Stimulated activated CD4-positive, alpha-beta T cell treated with anti-CD3 and anti-CD28 coated beads, TNF-alpha, amount 100 ng/mL, for 48 hours (primary cell): ENCODE results near the gene LSS.
A peak's percentile ranks its signal among the peaks of the same experiment; 100 is the strongest.
"Not testable (repeated sequence)": the region's sequence is repeated elsewhere in the genome, so short reads cannot be mapped to it uniquely, and the experiment has no call there.

ENCODE experiments used
- DNase-seq, 3 donors: peaks; one replicate each; pipeline ENCODE4 v3.0.0-alpha.2; 2020; ENCODE audit warnings: low read depth in 3 of 3

Gene LSS

DNA sequence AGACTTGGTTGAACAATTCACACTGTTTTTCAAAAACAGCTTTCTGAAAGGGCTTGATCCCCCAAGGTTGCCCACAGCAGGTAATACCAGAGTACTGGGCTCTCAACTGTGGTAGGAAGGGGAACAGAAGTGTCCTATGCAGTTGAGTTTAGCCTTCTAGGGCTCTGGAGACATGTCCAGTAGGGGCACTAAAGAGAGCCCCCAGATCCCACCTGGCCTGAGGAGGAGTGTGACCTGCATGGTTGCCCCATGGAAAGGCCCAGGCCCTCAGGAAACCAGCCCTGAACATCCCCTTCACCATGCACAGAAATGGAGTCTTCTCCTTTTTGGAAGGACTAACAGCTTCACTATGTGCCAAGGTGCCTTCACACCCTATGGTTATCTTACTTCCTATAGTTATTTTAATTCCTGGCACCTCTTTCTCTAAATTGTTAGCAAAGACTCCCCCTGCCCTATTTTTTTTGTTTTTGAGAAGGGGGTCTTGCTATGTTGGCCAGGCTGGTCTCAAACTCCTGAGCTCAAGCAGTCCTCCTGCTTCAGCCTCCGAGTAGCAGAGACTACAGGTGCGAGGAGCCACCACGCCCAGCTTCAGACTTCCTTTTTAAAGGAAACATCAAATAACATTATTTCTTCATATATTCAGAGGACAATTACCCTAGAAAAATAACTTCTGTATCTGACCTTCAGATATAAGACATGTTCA is 16.8 kb upstream of the LSS start:
- no peak for DNase-seq

- no peak for DNase-seq
These were observed 16.0 kb upstream of the LSS start for GRCh38 chr21:46244602-46245001.

DNA sequence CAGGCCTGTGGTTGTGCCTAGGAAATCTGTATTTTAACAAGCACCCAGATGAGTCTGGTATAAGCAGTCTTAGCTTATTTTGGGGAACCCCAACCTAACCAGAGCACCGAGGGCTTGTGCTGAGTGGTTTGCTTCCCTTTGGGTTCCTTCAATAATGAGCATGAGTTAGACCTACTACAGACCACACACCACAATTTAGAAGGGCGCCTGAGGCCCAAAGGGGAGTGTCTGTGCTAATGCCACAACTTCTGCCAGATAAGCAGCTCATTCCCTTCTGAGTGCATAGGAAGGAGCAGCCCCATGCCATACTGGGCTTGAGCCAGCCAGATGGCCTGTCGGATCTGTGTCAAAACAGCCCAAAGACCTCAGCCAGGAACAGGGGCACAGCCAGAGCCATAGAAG is 15.4 kb upstream of the LSS start:
- no peak for DNase-seq

- no peak for DNase-seq
These were observed 14.8 kb upstream of the LSS start for GRCh38 chr21:46243325-46243724.

DNA sequence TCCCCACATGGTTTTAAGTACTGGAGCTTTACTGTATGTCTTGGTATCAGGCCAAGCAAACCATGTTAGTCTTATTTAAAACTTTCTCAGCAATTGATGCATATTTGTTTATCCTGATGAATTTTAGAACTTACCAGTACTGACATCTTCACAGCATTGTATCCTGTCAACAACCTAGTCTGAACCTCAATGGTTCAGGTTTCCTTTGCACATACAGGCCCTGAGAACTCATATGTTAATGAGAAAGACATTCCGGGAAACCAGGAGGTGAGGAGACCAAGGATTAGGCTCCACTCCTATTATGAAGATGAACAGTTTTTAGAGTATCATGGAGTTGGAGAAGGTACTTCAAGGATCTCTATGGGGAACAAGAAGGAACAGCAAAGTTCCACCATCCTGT is 13.0 kb upstream of the LSS start:
- DNase-seq, result not testable (repeated sequence)

DNA sequence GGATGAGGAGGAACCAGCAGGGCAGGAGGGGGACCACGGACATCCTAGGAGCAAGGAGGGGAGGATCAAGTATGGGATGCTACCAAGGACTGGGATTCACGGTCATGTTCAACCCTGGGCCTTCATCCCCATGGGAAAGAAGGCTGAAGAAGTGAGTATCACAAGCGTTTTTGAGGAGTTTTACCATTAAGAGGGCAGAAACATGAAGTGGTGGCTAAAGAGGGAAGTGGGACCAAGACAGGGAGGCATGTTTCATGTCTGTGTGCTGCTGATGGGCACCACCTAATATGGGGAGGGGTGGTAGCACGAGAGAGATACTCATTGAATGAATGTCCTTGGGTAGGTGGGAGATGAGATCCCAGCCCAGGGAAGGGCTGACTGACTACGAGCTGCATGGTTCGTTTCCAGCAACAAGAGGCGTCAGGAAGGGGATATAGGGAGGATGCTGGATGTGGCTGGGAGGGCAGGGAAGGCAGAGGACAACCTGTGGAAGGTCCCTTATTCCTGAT is 11.3 kb upstream of the LSS start:
- DNase-seq, result no peak

DNA sequence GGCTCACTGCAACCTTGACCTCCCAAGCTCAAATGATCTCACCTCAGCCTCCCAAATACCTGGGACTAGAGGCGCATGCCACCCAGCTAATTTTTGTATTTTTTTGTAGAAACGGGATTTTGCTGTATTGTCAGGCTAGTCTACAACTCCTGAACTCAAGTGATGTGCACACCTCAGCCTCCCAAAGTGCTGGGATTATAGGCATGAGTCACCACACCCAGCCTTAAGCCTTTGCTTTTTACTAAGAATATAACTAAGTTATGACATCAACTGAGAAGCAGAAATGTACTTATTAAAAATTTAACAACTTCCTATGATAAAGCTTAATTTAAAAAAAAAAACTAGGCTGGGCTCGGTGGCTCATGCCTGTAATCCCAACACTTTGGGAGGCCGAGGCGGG is 8.9 kb upstream of the LSS start:
- no peak for DNase-seq

- DNase-seq, result no peak
These were observed 5.9 kb upstream of the LSS start for GRCh38 chr21:46234436-46234950.

GRCh38 chr21:46229923-46230260 is 1.3 kb upstream of the LSS start:
- DNase-seq, result no peak

GRCh38 chr21:46229133-46229922 is 754 bp upstream of the LSS start:
- DNase-seq, result peak in 2 of 3 donors; percentile 3 to 45

- DNase-seq, result no peak
These were observed 696 bp downstream of the LSS start for GRCh38 chr21:46227811-46228344.

DNA sequence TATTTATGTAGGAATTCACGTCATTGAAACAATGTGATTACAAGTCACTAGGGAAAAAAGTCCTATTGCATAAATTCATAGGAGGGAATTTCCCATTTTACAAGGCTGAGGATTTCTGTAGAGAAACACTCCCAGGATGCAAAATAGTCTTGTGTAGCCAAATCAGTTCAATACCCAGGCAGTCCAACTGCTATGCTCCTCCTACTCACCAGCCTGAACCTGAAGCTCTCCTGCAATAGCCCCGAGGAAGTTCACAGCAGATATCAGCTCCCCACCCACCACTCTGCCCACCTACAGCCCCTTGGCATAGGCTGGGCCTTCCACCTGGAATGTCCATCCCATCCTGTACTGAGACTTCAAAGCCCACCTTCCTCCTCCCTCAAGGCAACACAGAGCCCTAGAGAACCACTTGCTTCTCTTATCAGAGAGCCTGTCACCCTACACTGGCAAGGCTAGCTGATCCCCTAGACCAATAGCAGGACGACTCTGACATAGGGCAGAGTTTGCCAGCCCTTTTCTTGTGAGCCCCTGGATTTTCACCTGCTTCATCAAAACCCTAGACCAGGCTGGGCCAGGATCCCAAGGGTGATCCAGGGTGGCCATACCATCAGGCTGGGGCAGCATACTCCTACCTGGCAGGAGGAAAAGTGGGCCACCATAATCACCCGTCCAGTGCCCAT is 1.5 kb downstream of the LSS start:
- DNase-seq, result no peak

DNA sequence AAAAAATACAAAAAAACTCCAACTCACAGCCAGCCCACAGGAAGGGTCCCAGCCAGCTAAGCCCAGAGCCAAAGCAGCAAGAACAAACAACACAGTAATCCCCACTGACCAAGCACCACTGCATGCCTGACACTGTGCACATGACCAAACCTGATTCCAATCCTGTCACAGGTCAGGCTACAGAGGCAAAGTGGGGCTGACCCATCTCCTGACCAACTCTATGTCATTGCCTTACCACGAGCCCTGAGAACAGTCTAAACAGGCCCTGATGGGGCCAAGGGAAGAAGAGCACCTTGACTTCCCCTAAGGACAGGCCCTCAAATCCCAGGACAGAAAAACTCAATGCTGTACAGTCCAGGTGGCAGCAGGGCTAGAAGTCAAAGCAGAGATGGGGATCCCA is 2.4 kb downstream of the LSS start:
- no peak for DNase-seq

DNA sequence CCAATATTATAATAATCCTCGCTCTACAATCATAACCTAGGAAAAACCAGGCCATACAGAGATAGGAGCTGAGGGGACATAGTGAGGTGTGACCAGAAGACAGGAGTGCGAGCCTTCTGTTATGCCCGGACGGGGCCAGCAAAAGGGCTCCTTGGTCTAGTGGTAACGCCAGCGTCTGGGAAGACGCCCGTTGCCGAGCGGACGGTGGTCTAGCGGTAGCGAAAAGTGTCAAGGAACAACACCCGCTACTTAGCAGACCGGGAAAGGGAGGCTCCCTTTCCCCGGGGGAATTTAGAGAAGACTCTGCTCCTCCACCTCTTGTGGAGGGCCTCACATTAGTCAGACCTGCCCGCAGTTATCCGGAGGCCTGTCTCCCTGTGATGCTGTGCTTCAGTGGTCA is 4.9 kb downstream of the LSS start:
- DNase-seq, result not testable (repeated sequence)

DNA sequence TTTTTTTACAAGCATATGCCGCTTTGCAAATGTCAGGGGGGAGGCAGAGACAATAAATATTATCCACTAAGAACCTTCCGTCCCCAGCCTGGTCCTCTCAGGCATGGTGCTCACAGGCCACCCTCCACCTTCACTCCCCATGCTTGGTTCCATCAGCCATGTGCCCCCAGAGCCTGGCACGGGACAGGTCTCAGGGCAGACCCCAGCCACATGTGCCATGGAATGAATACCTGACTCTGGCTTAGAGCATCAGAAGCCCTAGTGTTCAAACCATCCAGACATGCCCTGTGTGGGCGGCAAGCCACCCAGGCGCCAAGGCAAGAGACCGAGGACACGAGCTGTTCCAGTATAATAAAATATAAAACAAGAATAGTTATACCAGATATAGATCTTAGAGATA is 5.4 kb downstream of the LSS start:
- DNase-seq, result no peak

GRCh38 chr21:46222436-46223116 is 6.0 kb downstream of the LSS start:
- no peak for DNase-seq

- no peak for DNase-seq
These were observed 6.7 kb downstream of the LSS start for GRCh38 chr21:46221664-46222435.

- DNase-seq, result no peak
These were observed 7.7 kb downstream of the LSS start for GRCh38 chr21:46220847-46221246.

GRCh38 chr21:46220275-46220810 is 8.2 kb downstream of the LSS start:
- DNase-seq, result no peak

- DNase-seq, result no peak
These were observed 8.9 kb downstream of the LSS start for GRCh38 chr21:46219591-46220239.
